HFF-Myc (cell line): Measurements from ENCODE around the gene GJB5.

Experiments
- DNase-seq: peaks from one replicate; pipeline ENCODE4 v3.0.0-alpha.2; 2011; ENCODE audit warnings: low read depth; ENCODE audit errors: extremely low read depth
- H3K4me3 ChIP-seq: replicated peaks from 2 replicates; pipeline ENCODE4 v1.5.1; 2011; ENCODE audit warnings: low read depth, mild to moderate bottlenecking, control low read depth, low read length
- CTCF ChIP-seq: IDR thresholded peaks from 2 replicates; pipeline ENCODE4 v1.5.1; 2012; ENCODE audit warnings: mild to moderate bottlenecking, low read depth, low read length, control low read depth; ENCODE audit errors: missing control alignments

The GJB5 gene

GRCh38 chr1:34743775-34744174 lies 11.1 kb upstream of the GJB5 start:
- no peak for TF ChIP-seq CTCF
- DNase-seq = no peak
- no peak overlapping the region for H3K4me3 ChIP-seq

GRCh38 chr1:34744851-34745250 lies 10.0 kb upstream of the GJB5 start:
- TF ChIP-seq CTCF = no peak
- no peak for DNase-seq
- H3K4me3 ChIP-seq = no peak overlapping the region

- no peak overlapping the region for H3K4me3 ChIP-seq
- DNase-seq = no peak
- no peak for TF ChIP-seq CTCF
These were observed 9.2 kb upstream of the GJB5 start for GRCh38 chr1:34745666-34746065.

GRCh38 chr1:34746101-34746500 lies 8.7 kb upstream of the GJB5 start:
- TF ChIP-seq CTCF = no peak
- DNase-seq = no peak
- H3K4me3 ChIP-seq = no peak overlapping the region

GRCh38 chr1:34746785-34747637 lies 7.8 kb upstream of the GJB5 start:
- DNase-seq = no peak
- H3K4me3 ChIP-seq = no peak overlapping the region
- no peak for TF ChIP-seq CTCF

- TF ChIP-seq CTCF = no peak
- no peak overlapping the region for H3K4me3 ChIP-seq
- DNase-seq = no peak
These were observed 7.3 kb upstream of the GJB5 start for GRCh38 chr1:34747638-34747941.

GRCh38 chr1:34749992-34750391 lies 4.9 kb upstream of the GJB5 start:
- no peak for DNase-seq
- no peak for TF ChIP-seq CTCF
- H3K4me3 ChIP-seq = no peak overlapping the region
